GM21576 (cell line): ENCODE results near the gene KRTAP17-1.
"Not testable (repeated sequence)": the region's sequence is repeated elsewhere in the genome, so short reads cannot be mapped to it uniquely, and the experiment has no call there.

ENCODE experiments used
- ATAC-seq: cut with Tn5 transposase; IDR thresholded peaks from one replicate; pipeline ENCODE4 v1.9.1; 2021; ENCODE audit warnings: mild to moderate bottlenecking, moderate library complexity; ENCODE audit not compliant: unreplicated experiment

KRTAP17-1 gene

GRCh38 chr17:41315204-41315794 lies at the start of gene KRTAP17-1:
KRTAP17-1 (minus strand) TSS chr17:41315710; CDS start chr17:41315650, 60 bp downstream.
- no peak for ATAC-seq

- no peak for ATAC-seq
These were observed 48.4 kb upstream of the KRTAP17-1 start for GRCh38 chr17:41363881-41364280.

GRCh38 chr17:41360296-41360995 lies 44.9 kb upstream of the KRTAP17-1 start:
- ATAC-seq: no peak

GRCh38 chr17:41354536-41354935 lies 39.0 kb upstream of the KRTAP17-1 start:
- ATAC-seq: no peak

- no peak for ATAC-seq
These were observed 37.3 kb upstream of the KRTAP17-1 start for GRCh38 chr17:41352597-41353366.

- ATAC-seq: no peak
These were observed 35.7 kb upstream of the KRTAP17-1 start for GRCh38 chr17:41351177-41351576.

GRCh38 chr17:41350381-41350878 lies 34.9 kb upstream of the KRTAP17-1 start, which contains the start of gene KRT33A:
KRT33A (minus strand) TSS chr17:41350828; CDS start chr17:41350767, 61 bp downstream.
- ATAC-seq: not testable (repeated sequence)

- no peak for ATAC-seq
These were observed 32.6 kb upstream of the KRTAP17-1 start for GRCh38 chr17:41347869-41348760.

GRCh38 chr17:41346421-41346820 lies 30.9 kb upstream of the KRTAP17-1 start:
- not testable (repeated sequence) for ATAC-seq

GRCh38 chr17:41345992-41346391 lies 30.5 kb upstream of the KRTAP17-1 start:
- no peak for ATAC-seq

- no peak for ATAC-seq
These were observed 27.5 kb upstream of the KRTAP17-1 start for GRCh38 chr17:41343029-41343428.

- ATAC-seq: no peak
These were observed 25.7 kb upstream of the KRTAP17-1 start for GRCh38 chr17:41340934-41341861.

GRCh38 chr17:41340494-41340893 lies 25.0 kb upstream of the KRTAP17-1 start:
- no peak for ATAC-seq

GRCh38 chr17:41339571-41340172 lies 24.2 kb upstream of the KRTAP17-1 start:
- no peak for ATAC-seq

- ATAC-seq: no peak
These were observed 23.5 kb upstream of the KRTAP17-1 start for GRCh38 chr17:41338961-41339485.

- no peak for ATAC-seq
These were observed 20.2 kb upstream of the KRTAP17-1 start for GRCh38 chr17:41335747-41336146.

GRCh38 chr17:41334385-41335305 lies 19.1 kb upstream of the KRTAP17-1 start:
- no peak for ATAC-seq

- no peak for ATAC-seq
These were observed 18.3 kb upstream of the KRTAP17-1 start for GRCh38 chr17:41333836-41334235.
